Stimulated activated CD4-positive, alpha-beta T cell treated with anti-CD3 and anti-CD28 coated beads, Interleukin-2, amount 100 ng/mL, for 48 hours (primary cell): Measurements from ENCODE around the gene SOSTDC1.
"Not testable (repeated sequence)": the region's sequence is repeated elsewhere in the genome, so short reads cannot be mapped to it uniquely, and the experiment has no call there.

Source experiments
- DNase-seq, 2 donors: peaks; one replicate each; pipeline ENCODE4 v3.0.0-alpha.2; 2020

The SOSTDC1 gene

DNA sequence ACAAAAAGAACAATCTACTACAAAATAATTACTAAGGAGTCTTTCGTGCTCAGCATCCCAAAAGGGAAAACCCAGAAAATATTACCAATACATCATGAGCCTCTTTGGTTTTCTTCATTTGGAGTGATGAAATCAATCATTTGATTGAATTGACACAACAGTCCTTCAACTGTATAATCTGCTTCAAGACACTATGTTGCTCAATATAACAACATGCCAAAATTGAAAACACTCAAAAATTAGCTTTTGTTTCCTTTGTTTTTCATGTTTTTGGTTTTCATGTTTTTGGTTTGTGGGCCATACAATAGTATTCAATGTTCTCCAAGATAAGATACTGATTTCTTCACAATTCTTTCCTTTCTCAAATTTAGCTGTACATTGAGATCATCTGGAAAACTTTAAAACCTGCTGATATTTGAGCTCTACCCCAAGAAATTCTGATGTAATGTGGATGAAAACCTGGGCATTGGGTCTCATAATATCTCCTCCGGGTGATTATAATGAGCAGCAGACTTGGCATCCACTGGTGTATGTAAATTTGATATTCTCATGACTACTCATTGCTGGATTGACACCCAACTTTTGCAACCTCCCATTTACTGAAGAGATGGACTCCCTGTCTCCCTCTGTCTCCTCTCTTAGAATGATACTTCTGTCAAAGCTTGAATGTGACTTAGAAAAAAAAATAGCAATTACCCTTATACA is 4.6 kb downstream of the SOSTDC1 start:
- no peak for DNase-seq

DNA sequence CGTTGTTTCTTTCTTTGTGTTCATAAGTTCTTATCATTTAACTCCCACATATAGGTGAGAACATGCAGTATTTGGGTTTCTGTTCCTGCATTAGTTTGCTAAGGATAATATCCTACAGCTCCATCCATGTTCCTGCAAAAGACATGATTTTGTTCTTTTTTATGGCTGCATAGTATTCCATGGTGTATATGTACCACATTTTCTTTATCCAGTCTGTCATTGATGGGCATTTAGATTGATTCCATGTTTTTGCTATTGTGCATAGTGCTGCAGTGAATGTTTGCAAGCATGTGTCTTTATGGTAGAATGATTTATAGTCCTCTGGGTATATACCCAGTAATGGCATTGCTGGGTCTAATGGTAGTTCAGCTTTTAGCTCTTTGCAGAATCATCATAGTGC is 9.2 kb downstream of the SOSTDC1 start:
- not testable (repeated sequence) for DNase-seq

DNA sequence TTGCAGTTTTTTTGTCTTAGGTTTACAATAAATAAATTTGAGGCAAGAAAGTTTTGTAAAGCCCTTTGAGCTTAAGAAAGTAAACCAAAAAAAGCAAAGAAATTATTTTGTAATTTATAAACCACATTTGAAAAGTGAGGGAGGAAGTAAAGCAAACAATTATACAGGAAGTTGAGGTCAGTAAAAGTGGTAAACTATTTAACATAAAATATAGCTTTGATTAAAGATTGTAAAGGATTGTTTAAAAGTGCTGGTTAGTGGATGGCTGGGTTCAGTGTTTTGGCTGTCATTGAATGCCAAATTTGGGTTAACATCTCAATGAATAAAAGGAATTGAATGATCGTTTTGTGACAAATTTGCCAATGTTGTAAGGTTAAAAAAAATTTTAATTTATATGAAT is 9.9 kb downstream of the SOSTDC1 start:
- no peak for DNase-seq

DNA sequence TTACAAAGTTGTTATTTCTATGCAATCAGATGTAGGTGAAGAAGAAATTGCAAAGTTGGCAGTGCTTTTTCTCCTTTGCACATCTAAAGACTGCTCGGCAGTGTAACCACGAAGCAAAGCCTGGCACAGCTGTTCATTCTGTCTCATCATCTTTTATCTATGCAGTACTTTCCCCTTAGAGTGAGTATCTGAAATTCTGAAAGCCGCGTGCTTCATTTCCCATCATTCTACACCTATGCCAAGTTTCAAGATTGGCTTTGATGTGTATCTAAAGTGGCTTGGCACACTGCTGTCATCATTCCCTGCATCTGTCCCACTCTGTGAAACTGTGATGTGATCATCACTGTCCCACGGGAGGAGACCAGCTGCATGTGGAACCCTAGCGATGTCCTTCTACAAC is 15.2 kb downstream of the SOSTDC1 start:
- no peak for DNase-seq

DNA sequence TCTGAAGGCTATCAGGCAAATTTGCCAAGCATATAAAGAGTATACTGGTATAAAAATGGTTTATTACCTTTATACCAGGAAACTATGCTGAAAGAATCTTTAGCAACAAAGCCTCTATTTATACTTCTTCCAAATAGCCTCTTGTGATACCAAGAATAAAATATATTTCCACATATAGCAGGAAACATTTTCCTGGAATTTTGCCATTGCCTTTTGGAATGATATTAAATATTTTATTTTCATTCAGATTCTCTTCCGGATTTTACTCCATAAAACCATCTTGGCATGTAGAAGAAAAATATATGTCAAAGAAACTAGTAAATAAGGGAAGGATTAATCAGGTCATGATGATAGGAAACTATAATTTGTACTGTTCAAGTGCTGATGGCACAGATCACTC is 17.7 kb downstream of the SOSTDC1 start:
- no peak for DNase-seq

DNA sequence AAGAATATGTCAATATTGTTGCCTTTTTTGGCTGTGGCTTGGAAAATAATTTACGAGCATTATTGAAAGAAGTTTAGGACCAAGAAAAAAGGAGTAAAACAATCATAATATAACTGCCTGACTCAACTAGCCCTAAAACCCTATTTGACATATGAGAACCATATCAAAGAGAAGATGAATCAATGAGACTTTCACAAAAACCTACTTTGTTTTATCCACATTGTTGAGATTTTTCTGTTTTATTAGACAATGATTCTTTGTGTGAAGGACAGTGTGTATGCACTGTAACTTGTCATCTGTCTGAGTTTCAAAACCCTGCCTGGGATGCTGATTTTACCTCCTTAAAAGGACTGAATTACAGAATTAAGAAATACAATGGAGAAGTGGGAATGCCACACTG is 19.0 kb downstream of the SOSTDC1 start:
- no peak for DNase-seq

DNA sequence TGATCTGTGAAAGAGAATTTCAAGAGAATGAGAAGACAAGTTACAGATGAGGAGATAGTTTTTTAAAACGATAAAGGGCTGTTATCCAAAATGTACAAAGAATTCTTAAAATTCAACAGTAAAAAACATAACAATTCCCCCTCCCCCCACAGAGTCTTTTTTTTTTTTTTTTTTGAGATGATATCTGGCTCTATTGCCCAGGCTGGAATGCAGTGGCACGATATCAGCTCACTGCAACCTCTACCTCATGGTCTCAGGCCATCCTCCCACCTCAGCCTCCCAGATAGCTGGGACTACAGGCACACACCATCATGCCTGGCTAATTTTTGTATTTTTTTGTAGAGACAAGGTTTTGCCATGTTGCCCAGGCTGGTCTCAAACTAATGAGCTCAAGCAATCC is 21.7 kb downstream of the SOSTDC1 start:
- DNase-seq = not testable (repeated sequence)

DNA sequence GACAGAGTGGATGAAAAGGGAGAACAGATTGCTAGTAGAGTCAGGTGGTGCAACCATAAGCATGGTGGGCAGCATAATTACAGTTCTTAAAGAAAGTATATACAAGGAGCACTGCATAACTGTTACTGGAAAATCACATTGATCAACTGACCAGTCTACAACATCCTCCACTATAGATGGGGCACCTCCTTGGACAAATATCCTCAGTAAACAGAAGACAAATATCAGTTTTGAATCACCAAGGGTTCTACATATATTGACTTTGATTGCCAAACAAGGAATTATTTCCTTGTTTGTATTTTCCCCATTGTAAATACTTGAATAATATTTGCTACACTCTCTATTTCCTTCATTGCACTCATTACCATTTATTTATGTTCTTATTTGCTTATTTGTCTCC is 26.6 kb downstream of the SOSTDC1 start:
- no peak for DNase-seq

DNA sequence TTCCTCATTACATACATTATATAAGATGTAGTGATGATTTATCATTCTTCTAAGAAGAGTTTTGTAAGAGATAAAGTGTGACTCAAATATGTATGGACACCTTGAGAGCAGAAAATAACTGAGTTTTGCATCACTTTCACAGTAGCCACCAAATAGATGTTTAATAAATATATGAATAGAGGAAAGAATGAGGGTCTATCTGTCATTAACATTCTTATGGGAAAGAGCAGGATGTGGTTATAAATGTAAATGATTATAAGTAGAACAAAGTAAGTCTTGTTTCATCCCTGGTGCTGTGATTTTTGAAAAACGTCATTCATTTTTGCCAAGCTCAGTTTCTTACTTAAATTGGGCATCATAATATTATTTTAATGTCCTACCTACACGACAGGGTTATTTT is 29.2 kb downstream of the SOSTDC1 start:
- DNase-seq = no peak

DNA sequence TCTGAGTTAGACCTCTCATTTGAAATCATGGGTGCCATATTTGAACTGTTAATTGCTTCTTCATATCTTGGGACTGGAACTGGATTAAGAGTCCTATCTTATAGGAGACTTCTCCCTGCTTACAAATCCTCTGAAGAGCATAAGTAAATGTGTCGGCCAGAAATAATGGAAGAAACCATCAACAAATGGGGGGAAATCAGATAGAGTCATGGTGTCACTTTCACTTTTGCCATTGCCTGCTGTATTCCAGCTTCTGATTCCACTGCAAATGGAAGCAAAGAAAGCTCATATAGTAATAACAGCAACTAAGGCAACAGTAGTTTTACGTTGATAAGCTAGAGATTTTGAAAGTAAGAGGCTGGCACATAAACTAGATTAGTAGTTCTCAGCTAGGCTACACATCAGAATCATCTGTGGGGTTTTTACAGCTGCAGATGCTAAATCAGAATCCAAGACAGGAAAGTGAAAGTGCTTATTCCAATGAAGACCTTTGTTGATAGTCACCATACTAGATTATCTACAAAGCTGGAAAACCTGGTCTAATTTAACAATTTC is 31.9 kb downstream of the SOSTDC1 start:
- no peak for DNase-seq

DNA sequence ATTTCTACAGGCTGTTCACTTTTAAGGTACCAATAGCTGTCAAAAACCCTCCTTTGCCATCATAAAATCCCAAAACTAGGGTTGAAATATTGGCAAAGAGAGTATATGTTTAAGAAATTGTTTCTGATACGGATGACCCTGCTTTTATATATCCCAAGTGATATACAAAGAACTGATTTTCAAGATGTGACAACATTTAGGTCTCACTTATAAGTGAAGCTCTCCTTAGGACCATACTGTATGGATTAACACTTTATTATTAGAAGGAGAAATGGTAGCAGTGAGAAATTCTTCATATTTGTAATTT is 33.2 kb downstream of the SOSTDC1 start:
- DNase-seq = no peak

DNA sequence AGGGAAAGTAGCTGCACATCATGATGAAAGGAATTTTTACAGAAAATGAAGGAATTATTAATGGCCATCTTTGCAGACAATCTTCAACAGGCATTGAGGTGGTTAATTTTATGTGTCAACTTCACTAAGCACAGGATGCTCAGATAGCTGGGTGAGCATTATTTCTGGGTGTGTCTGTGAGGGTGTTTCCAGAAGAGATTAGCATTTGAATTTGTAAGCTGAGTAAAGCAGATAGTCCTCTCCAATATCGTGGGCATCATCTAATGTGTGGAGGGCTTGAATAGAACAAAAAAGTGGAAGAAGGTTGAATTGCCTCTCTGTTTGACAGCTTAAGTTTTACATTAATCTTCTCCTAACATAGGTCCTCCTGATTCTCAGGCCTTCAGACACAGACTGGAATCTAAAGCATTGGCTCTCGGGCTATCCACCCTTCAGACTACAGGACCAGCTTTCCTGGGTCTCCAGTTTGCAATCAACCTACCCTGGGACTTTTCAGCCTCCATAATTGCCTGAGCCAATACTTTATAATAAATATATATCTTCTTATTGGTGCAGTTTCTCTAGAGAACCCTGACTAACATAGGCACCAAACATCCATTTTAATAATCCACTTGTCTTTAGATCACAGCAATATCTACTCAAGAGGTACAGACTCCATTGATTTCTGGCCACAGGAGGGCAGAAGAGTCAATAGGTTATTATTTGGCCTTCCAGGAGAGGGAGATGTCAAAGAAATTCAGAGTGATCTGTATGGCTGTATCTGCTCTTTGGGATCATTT is 33.7 kb downstream of the SOSTDC1 start:
- no peak for DNase-seq

DNA sequence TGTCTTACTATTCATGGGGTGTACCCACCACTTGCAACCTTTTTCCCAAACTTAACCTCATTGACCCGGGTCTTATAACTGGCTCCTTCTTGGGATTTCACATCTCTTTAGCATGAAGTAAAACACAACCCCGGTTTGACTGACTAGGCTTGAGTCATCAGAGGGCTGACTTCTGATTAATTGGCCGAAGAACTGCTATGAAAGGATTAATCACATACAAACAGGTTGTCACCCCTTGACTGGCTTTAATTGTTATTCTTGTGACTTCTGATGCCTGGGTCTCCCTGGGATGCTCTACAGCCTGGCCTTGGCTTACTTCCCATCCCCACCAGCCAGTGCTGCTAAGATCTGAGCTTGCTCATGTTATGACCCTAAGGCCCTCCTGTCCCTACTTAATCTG is 35.4 kb downstream of the SOSTDC1 start:
- no peak for DNase-seq

DNA sequence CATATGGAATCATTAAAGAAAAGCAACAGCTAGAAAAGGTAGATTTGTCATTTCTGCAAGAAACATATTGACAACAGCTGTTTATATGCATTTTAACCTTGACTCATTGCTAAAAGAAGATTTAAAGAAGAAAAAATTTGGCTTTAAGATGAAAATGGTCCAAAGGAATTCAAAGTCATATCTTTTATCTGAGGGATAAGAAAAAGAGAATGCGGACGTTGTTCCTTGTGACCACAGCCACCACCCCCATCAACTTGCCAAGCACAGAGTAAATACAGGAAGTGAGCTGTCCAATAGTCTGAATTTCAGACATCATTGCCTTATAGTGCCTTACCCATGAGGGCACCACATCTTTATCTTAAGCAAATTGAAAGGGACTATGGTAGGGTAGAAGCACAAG is 36.9 kb downstream of the SOSTDC1 start:
- DNase-seq = no peak

DNA sequence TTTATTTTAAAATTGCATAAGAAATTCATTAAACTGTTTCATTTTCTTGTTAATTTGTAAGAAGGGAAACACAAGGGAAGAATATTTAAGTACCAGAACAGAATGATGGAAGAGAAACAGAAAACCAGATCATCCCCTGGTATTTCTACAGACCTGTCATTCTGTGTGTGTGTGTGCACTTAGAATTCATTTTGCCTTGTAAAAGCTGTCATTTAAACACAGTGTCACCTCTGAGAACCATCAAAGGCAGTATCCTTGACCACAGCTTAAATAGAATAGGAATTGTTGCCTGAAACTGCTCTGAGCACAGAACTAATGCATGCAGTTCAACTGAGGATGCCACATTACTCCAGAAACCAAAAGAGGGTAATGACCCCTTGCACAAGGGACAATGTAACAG is 37.4 kb downstream of the SOSTDC1 start:
- DNase-seq = no peak

DNA sequence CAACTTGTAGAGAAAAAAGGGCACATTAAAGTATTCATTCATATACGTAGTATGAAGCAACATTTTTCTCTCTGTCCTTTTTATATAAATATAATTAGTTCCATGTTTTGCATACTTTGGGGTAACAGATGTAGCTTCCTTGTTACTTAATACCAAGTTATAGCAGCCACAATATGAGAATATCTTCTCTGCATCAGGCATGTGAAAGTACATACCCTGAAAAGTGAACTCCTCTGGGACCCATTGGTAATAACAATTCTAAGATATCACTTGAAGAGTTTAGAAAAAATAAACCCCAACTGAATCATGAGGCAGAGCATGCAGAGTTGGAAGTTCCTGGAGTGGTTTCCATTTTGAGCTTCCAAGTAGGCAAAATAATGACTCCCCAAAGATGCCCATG is 41.8 kb downstream of the SOSTDC1 start:
- DNase-seq = no peak

DNA sequence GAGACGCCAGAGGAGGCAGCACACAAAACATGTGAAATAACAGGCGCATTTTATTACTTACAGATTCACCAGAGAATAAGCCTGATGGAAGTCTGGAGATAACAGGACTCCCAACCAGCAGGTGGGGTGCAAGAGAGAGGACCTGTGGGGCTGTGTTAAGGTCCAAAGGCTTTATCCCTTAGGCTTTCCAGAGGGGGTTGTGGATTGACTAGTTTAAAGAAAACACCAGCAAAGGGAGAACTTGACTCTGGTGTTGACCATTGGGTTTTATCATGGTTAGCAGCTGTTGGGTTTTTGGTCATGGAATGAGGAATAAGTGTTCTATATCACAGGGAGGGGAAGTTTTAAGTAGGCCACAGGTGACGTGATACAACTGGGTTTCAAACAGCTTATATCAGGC is 42.6 kb downstream of the SOSTDC1 start:
- DNase-seq = no peak

DNA sequence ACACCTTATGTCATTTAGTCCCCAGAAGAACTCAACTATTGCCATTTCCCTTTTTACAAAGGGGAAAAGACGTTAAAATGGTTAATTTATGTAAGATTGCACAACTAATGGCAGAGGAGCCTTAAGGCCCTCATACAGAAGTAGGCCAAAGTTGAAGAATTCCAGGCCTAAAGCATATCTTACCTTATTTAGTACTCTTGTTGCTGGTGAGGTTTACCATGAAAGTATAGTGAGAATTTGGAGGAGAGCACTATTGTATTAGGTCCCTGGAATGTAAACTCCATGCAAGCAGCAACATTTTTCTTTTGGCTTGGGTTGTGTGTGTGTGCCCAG is 43.5 kb downstream of the SOSTDC1 start:
- DNase-seq = no peak

DNA sequence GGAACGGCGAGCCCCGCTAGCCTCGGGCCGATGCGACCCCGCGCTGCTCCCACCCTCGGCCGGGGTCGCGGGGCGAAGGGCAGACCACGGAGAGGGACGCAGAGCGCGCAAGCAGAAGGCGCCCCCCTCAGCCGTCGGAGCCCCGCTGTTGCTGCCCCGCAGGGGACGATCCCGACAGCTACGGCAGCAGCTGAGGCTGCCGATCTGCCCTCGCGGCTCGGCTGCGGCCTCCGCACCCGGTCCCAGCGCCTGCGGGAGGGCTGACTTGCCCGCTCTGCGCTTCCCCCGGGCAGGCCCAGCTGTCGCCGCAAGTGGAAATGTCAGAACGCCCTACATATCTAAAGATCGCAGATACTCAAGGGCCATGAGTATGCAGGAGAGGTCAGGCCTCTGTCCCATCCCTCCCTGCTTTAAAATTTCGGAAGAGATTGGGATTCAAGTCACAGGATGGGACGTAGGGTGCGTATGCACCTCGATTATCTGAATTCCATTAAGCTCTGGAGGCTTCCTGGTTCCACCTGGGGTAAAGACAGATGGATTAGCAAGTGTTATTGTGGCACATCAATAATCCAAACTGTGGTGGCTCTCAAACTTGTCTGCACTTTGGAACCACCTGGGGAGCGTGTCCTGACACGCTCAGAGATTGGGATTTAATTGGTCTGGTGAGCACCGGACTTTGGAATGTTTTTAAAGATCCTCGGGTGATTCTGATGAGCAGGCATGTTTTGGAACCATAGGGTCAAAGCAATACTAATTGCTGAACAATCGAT is 44.0 kb downstream of the SOSTDC1 start, which contains the start of gene CRPPA:
TSS of gene CRPPA (minus strand) at position 206 of the 770 bp plus-strand sequence. CDS start 216 bp downstream, outside the sequence.
- DNase-seq = peak; percentile 20 to 30

DNA sequence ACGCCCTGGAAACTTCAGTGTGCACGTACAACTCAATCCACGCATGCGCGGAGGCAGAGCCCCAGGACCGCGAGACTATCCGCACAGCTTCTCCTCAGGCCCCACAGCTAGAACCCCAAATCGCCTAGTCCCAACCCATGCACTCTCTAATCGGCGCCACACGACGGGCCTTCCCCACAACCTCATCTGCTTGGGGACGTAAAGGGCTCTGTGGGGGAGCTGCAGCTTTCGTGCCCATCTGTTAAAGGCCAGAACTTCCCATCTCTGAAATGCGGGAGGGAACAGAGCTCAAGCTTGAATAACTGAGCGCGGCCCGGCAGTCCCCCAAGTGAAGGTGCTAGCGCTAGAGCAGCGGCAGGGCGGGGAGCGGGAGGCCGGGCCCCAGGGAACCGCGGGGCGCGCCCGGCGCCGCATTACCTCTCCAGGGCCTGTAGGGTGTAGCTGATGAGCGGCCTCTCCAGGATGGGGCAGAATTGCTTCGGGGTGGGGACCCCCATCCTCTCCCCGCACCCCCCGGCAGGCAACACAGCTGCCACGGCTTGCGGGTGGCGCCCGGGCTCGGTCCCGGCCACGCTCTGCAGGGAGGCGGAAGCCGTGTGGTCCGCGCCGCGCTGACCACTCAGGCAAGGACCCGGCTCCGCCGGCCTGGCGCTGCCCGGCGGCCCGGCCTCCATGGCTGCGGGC is 44.7 kb downstream of the SOSTDC1 start:
- DNase-seq = peak; percentile 56 to 74

DNA sequence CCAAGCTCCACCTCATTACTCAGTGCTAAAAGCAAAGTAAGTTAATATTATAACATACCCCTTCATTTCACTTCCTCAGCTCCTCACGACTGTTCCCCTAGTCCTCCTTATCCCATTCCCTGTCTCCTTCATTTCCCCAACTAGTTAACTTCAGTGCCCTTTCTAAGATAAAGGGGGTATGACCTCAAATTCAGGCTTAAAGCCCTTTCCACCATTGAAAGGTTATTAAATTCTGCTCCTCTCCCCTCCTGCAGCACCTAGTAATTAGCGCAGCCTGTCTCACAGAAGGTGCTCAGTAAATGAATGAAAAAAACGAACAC is 45.2 kb downstream of the SOSTDC1 start:
- DNase-seq = no peak

DNA sequence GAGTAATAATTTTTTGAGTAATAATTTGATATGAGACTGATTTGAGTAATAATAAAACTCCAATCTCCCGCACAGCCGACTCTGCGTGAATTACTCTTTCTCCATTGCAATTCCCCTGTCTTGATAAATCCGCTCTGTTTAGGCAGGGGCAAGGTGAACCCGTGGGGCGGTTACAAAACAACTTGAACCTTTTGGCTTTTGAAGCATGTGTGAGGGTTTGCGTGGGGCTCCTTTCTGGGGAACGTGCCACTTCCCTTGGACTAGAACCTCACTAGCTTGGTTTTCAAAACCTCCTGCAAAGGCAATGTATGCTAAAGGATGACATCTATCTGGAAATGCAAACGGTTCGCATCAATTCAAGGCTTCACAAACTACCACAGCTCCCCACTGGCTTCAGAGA is 45.7 kb downstream of the SOSTDC1 start:
- no peak for DNase-seq

DNA sequence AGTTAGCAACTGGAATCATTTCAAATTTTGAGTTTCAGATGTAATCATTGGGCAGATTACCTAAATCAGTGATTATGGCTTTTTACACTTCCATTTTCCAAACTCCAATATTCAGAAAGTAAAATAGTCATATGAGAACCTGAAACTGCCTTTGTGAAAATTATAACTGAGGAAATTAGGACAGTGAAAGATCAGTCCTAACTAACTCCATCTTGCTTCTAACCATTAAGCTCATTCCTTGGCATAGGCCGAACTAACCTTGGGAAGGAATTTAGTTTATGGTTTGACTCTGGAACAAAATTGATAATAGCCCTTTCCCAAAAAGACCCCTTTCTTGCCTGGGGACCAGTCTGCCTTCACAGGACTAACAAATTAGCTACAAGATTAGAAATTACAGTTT is 46.4 kb downstream of the SOSTDC1 start:
- no peak for DNase-seq
